Upper lobe of right lung (tissue), 1 donor: ENCODE data around the gene SPDYE1. TPM values are rescaled to one million over a fixed set of nuclear protein-coding genes. Genes with fewer than 3 reads are reported as not detected.
"Not testable (repeated sequence)": the region's sequence is repeated elsewhere in the genome, so short reads cannot be mapped to it uniquely, and the experiment has no call there.

ENCODE experiments used
- ATAC-seq: fragments of 200-7000 bp; cut with Tn5 transposase; one replicate; pipeline ENCODE4 v1.9.1; 2020; ENCODE audit warnings: mild to moderate bottlenecking, moderate library complexity
- DNase-seq: peaks from one replicate; pipeline ENCODE4 v3.0.0-alpha.2; 2020
- H3K27ac ChIP-seq: fragments of 200-600 bp; one replicate; pipeline ENCODE4 v1.8.0; 2022
- H3K27me3 ChIP-seq: fragments of 200-600 bp; one replicate; pipeline ENCODE4 v1.8.0; 2022; ENCODE audit warnings: mild to moderate bottlenecking
- H3K36me3 ChIP-seq: fragments of 200-600 bp; one replicate; pipeline ENCODE4 v1.8.0; 2022
- H3K4me1 ChIP-seq: fragments of 200-600 bp; one replicate; pipeline ENCODE4 v1.8.0; 2022
- H3K4me3 ChIP-seq: fragments of 200-600 bp; one replicate; pipeline ENCODE4 v1.8.0; 2022; ENCODE audit warnings: mild to moderate bottlenecking
- H3K9me3 ChIP-seq: fragments of 200-600 bp; one replicate; pipeline ENCODE4 v1.8.0; 2022
- CTCF ChIP-seq: fragments of 200-600 bp; IDR thresholded peaks from one replicate; pipeline ENCODE4 v1.8.0; 2022; ENCODE audit warnings: antibody characterized with exemption
- intact Hi-C: fragments of 100-400 bp; cut with DNase I; formaldehyde crosslinking; loops from one replicate; pipeline ENCODE4 v1.11.0; 2022
- total RNA-seq: library from RNA; stranded (reverse); fragmentation: NEBNext Ultra II Directional; extraction: Animal tissue kit (Norgen Biotek cat#: 25700); gene quantifications from one replicate; pipeline ENCODE4 v1.2.1, GENCODE V29; 2021
- donor health status: DM: no; HTN: yes; CAD: no; lungs with severe emphysema.

The SPDYE1 gene
- total RNA-seq, 1 donor from 2014 or later: not detected

DNA sequence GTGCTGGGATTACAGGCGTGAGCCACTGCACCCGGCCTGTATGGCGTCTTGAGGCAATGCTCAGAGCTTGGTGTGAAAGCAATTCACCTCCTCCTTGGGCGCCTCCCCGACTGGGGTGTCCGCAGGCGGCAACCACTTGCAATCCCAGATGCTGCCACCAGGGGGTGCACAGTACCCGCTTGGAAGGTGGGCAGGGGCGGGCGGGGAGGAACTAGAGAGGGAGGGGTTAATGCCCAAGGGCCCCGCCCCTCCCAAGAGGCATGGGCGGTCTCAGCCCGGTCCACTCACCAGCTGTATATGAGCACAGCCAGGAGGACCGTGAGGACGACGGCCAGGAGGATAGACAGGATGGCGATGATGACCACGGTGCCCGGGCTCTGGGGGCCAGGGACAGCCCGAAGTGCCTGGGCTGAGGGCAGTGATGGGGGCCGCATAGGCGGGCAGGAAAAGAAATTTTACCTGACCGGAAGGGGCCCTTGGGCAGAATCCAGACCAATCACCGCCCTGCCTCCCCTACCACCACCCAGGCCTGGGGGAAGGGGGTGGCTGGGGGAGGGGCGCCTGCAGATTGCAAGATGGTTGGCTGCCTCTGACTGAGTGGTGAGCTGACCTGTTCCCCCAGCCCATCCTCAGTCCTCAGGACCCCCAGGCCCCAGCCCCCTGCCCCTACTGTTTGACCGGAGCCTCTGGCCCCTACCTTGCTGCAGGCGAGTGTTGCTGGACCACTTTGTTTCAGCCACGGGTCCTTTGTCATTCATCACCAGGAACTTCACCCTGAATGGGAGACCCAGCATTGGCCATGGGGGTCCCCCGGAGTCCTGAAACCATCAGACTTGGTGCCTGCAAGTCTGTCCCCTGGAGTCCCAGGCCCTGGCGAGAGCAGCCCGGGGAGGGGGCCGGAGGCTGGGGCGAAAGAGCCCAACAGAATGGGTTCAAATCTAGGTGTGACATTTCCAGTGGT lies 11.5 kb upstream of the SPDYE1 start:
- intact Hi-C loops, H3K36me3 ChIP-seq, H3K4me3 ChIP-seq, H3K27me3 ChIP-seq, H3K9me3 ChIP-seq, H3K4me1 ChIP-seq, H3K27ac ChIP-seq: not testable (repeated sequence)
- peak; percentile 86 for ATAC-seq
- DNase-seq: peak; percentile 86
- peak; percentile 72 for TF ChIP-seq CTCF

DNA sequence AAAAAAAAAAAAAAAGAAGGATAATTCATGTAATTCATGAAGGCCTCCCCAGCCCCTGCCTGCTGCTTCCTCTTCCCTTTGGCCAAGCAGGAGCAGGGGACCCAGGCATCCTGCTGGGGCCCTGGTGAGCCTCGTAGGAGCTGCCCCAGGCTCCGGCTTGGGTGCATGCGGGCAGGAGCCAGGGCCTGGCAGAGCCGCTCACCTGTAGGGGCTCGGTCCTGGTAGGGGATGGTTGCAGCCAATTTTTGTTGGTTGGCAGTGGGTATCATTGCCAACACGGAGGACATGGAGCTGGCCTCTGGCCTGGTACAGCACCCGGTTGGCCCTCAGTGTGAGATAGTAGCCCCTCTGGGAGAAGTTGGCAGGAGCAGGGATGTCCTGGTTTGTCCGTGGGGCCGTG lies 10.2 kb upstream of the SPDYE1 start:
- ATAC-seq, H3K27me3 ChIP-seq, H3K36me3 ChIP-seq, H3K4me1 ChIP-seq, H3K27ac ChIP-seq, H3K4me3 ChIP-seq, H3K9me3 ChIP-seq, DNase-seq, intact Hi-C loops: not testable (repeated sequence)

DNA sequence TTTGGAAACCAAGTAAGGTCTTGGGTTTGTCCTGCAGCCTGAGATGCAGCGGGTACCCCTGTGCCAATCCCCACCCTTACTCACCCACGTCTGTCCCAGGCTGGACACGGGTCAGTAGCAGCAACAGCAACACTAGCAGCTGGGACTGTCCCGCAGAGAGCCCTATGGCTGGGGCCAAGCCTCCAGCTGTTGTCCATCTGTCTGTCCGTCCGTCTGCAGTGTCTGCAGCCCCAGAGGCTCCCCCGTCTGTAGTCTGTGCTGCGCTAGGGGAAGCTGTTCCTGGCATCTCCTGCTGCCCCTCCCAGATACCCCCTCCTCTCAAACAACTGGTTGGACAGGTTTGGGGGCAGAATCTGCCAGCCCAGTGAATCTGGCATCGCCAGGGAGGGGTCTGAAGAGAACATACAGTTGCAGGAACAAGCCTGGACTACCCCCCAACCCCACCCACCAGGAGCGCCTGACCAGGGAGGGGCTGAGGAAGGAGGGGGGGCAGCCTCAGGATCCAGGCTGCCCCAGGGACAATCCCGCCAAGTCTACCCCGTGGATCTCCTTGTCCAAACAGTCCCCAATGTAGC lies 7.6 kb upstream of the SPDYE1 start:
- not testable (repeated sequence) for DNase-seq, ATAC-seq

DNA sequence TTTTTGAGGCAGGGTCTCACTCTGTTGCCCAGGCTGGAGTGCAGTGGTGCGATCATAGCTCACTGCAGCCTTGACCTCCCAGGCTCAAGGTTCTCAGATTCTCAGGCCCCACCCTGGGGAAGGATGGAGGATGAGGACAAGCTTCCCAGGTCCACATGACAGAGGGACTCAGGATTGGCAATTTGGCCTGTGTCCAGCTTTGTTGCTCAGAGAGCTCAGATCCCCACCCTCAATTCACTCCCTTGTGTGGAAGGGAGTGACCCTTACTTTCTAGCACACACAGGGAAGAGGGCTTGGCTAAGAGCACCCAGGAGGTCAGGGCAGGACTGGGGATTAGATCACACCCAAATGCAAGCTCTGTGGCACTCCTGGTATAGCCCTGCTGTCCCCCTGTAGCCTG lies 6.9 kb upstream of the SPDYE1 start:
- not testable (repeated sequence) for H3K4me1 ChIP-seq, H3K9me3 ChIP-seq, ATAC-seq

More for the DNA sequence above, 7.6 kb upstream of the SPDYE1 start:
- H3K4me3 ChIP-seq, H3K9me3 ChIP-seq, H3K27ac ChIP-seq, intact Hi-C loops, H3K36me3 ChIP-seq, H3K27me3 ChIP-seq, H3K4me1 ChIP-seq: not testable (repeated sequence)

DNA sequence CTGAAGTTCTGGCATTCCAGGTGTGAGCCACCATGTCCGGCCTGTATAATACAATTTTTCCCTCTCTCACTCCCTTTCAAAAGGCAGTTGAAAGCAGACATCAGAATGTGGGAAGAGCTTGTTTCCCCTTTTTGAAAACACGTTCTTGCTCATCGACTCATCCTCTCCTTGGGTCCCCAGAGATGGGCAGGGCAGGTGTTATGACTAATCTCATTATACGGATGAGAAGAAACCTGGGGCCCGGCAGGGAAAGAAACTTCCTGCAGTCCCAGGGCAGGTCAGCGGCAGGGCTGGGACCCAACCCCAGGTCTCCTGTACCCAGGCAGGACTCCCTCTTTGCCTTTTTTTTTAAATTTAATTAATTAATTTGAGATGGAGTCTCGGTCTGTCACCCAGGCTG lies 4.8 kb upstream of the SPDYE1 start:
- H3K27ac ChIP-seq, DNase-seq, H3K27me3 ChIP-seq, H3K36me3 ChIP-seq, intact Hi-C loops, ATAC-seq, H3K4me1 ChIP-seq, H3K9me3 ChIP-seq, H3K4me3 ChIP-seq: not testable (repeated sequence)

More for the DNA sequence above, 6.9 kb upstream of the SPDYE1 start:
- H3K36me3 ChIP-seq, H3K27ac ChIP-seq, H3K4me3 ChIP-seq, intact Hi-C loops, DNase-seq, H3K27me3 ChIP-seq: not testable (repeated sequence)

GRCh38 chr7:43994681-43995080 lies 3.0 kb upstream of the SPDYE1 start:
- H3K27me3 ChIP-seq, DNase-seq, H3K4me3 ChIP-seq, H3K36me3 ChIP-seq, H3K9me3 ChIP-seq, H3K4me1 ChIP-seq, H3K27ac ChIP-seq, intact Hi-C loops: not testable (repeated sequence)
- peak; percentile 45 for ATAC-seq

GRCh38 chr7:44012081-44012480 lies 14.4 kb downstream of the SPDYE1 start:
- DNase-seq, H3K27me3 ChIP-seq, H3K4me1 ChIP-seq, intact Hi-C loops, H3K27ac ChIP-seq, ATAC-seq, H3K4me3 ChIP-seq, H3K9me3 ChIP-seq: not testable (repeated sequence)
- H3K36me3 ChIP-seq: peaks cover 11% of the 10 kb centered on the region

- DNase-seq, H3K27ac ChIP-seq, intact Hi-C loops, H3K27me3 ChIP-seq, H3K4me1 ChIP-seq, H3K4me3 ChIP-seq, H3K9me3 ChIP-seq, ATAC-seq: not testable (repeated sequence)
- peaks cover 11% of the 10 kb centered on the region for H3K36me3 ChIP-seq
These were observed 17.4 kb downstream of the SPDYE1 start for GRCh38 chr7:44015090-44015489.
